ENCODE measurements around the gene ZC3H10. TPM values are rescaled to one million over a fixed set of nuclear protein-coding genes. Genes with fewer than 3 reads are reported as not detected.
A peak's percentile ranks its signal among the peaks of the same experiment; 100 is the strongest.

Gene ZC3H10
- total and polyA plus RNA-seq, 2 of the 13 experiments (the other 11 are each of a cell fraction or from before 2014, with no cell fraction given), result 0.70 to 2.3 TPM

DNA sequence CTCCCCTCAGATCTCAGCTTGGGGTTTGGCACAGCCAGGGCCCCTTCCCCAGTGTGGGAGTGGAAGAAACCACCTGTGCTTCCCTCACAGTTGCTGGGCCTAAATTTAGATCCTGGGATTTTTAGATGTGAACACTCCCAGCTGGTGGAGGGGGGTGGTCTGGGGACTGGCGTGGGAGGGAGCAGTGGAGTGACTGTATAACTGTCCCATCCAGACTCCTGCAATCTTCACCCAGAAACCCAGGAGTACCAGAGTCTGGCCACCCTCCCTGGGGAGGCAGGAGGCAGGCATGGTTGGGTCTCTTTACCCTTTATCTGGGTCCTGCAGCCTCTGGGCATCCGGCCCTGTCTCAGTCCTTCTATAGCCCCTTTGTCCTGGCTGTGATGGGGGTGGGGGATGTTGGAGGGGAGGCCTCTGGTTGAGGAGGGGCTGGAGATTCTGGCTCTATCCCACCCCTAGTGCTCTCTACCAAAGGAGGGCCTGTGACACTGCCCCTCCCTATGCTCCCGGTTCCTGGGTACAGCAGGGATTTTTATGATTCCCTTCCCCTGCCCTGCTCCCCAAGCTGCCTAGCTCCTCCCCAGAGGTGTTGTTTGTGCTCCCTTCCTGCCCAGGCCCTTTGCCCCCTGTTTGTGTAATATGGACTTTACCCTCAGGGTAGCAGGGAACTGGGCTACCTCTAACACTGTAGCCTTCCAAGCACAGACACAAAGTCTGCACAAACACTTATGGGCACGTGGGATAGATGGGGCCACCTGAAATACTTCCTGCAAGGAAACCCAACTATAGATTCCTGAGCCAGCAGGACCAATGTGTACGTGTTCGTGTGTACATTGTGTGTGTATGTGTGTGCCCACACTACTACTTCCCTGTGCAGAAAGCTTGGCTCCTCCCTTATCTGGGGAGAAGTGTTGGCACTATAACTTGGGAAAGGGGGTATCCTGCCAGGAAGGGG lies 36.4 kb upstream of the ZC3H10 start (continued):
- TF ChIP-seq, protein P1, sequence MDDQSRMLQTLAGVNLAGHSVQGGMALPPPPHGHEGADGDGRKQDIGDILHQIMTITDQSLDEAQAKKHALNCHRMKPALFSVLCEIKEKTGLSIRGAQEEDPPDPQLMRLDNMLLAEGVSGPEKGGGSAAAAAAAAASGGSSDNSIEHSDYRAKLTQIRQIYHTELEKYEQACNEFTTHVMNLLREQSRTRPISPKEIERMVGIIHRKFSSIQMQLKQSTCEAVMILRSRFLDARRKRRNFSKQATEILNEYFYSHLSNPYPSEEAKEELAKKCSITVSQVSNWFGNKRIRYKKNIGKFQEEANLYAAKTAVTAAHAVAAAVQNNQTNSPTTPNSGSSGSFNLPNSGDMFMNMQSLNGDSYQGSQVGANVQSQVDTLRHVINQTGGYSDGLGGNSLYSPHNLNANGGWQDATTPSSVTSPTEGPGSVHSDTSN (CRISPR knock-in tag; IDR thresholded peaks at IDR 0.05; ENCODE audit: borderline replicate concordance), result 0 out of 2 replicates have a peak, but pooled peaks have one; percentile 66
- peak; percentile 86; the same call in 1 of the 2 replicates for TF ChIP-seq NKX3-1 (CRISPR knock-in tag; IDR thresholded peaks at IDR 0.05)
- no peak for TF ChIP-seq YY1 (IDR thresholded peaks at IDR 0.05; ENCODE audit: insufficient read depth, insufficient replicate concordance, low read depth, low read length)
- TF ChIP-seq ZNF589 (CRISPR knock-in tag; conservative IDR thresholded peaks at IDR 0.05), result peak; percentile 91; the same call in 1 of the 2 replicates
- TF ChIP-seq ZNF547 (CRISPR knock-in tag; IDR thresholded peaks at IDR 0.05), result no peak; the same call in 1 of the 2 replicates
- peak; percentile 15; the same call in 1 of the 2 replicates for TF ChIP-seq RAD21 (CRISPR knock-in tag; IDR thresholded peaks at IDR 0.05)
- TF ChIP-seq ZNF776 (CRISPR knock-in tag; IDR thresholded peaks at IDR 0.05), result no peak
- TF ChIP-seq, protein P2, sequence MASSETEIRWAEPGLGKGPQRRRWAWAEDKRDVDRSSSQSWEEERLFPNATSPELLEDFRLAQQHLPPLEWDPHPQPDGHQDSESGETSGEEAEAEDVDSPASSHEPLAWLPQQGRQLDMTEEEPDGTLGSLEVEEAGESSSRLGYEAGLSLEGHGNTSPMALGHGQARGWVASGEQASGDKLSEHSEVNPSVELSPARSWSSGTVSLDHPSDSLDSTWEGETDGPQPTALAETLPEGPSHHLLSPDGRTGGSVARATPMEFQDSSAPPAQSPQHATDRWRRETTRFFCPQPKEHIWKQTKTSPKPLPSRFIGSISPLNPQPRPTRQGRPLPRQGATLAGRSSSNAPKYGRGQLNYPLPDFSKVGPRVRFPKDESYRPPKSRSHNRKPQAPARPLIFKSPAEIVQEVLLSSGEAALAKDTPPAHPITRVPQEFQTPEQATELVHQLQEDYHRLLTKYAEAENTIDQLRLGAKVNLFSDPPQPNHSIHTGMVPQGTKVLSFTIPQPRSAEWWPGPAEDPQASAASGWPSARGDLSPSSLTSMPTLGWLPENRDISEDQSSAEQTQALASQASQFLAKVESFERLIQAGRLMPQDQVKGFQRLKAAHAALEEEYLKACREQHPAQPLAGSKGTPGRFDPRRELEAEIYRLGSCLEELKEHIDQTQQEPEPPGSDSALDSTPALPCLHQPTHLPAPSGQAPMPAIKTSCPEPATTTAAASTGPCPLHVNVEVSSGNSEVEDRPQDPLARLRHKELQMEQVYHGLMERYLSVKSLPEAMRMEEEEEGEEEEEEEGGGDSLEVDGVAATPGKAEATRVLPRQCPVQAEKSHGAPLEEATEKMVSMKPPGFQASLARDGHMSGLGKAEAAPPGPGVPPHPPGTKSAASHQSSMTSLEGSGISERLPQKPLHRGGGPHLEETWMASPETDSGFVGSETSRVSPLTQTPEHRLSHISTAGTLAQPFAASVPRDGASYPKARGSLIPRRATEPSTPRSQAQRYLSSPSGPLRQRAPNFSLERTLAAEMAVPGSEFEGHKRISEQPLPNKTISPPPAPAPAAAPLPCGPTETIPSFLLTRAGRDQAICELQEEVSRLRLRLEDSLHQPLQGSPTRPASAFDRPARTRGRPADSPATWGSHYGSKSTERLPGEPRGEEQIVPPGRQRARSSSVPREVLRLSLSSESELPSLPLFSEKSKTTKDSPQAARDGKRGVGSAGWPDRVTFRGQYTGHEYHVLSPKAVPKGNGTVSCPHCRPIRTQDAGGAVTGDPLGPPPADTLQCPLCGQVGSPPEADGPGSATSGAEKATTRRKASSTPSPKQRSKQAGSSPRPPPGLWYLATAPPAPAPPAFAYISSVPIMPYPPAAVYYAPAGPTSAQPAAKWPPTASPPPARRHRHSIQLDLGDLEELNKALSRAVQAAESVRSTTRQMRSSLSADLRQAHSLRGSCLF (CRISPR knock-in tag; IDR thresholded peaks at IDR 0.05; ENCODE audit: borderline replicate concordance), result no peak
- peak; percentile 97 for TF ChIP-seq DPF2 (CRISPR knock-in tag; IDR thresholded peaks at IDR 0.05; ENCODE audit: borderline replicate concordance, low read depth)
- peak; percentile 64 for TF ChIP-seq SP4 (CRISPR knock-in tag; IDR thresholded peaks at IDR 0.05)
- TF ChIP-seq FOXA3 (CRISPR knock-in tag; IDR thresholded peaks at IDR 0.05), result peak; percentile 94
- TF ChIP-seq SSRP1 (CRISPR knock-in tag; IDR thresholded peaks at IDR 0.05), result no peak; the same call in none of the 2 replicates
- no peak for TF ChIP-seq NFKB2 (CRISPR knock-in tag; IDR thresholded peaks at IDR 0.05; ENCODE audit: borderline replicate concordance)
- peak; percentile 98 for TF ChIP-seq ZNF343 (CRISPR knock-in tag; IDR thresholded peaks at IDR 0.05)
- TF ChIP-seq ZNF253 (CRISPR knock-in tag; IDR thresholded peaks at IDR 0.05; ENCODE audit: borderline replicate concordance), result no peak
- TF ChIP-seq BRCA1 (CRISPR knock-in tag; IDR thresholded peaks at IDR 0.05), result 0 out of 2 replicates have a peak, but pooled peaks have one; percentile 46
- peak; percentile 53; the same call in 1 of the 2 replicates for TF ChIP-seq IRX3 (CRISPR knock-in tag; IDR thresholded peaks at IDR 0.05; ENCODE audit: borderline replicate concordance, low read depth)
- TF ChIP-seq ZFP41 (CRISPR knock-in tag; IDR thresholded peaks at IDR 0.05; ENCODE audit: borderline replicate concordance), result no peak; the same call in 1 of the 2 replicates
- no peak for TF ChIP-seq ZNF570 (CRISPR knock-in tag; IDR thresholded peaks at IDR 0.05; ENCODE audit: borderline replicate concordance)
- peak; percentile 72; the same call in 1 of the 2 replicates for TF ChIP-seq FOXK2 (IDR thresholded peaks at IDR 0.05)
- TF ChIP-seq, protein P3, sequence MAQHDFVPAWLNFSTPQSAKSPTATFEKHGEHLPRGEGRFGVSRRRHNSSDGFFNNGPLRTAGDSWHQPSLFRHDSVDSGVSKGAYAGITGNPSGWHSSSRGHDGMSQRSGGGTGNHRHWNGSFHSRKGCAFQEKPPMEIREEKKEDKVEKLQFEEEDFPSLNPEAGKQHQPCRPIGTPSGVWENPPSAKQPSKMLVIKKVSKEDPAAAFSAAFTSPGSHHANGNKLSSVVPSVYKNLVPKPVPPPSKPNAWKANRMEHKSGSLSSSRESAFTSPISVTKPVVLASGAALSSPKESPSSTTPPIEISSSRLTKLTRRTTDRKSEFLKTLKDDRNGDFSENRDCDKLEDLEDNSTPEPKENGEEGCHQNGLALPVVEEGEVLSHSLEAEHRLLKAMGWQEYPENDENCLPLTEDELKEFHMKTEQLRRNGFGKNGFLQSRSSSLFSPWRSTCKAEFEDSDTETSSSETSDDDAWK (CRISPR knock-in tag; IDR thresholded peaks at IDR 0.05), result no peak

Measured in HepG2 (cell line).